Fibroblast of skin of right biceps (primary cell): ENCODE data around the gene OR10G3.
A peak's percentile ranks its signal among the peaks of the same experiment; 100 is the strongest.

ENCODE experiments used
- DNase-seq: peaks from one replicate; pipeline ENCODE4 v3.0.0-alpha.2; 2013

Gene OR10G3

DNA sequence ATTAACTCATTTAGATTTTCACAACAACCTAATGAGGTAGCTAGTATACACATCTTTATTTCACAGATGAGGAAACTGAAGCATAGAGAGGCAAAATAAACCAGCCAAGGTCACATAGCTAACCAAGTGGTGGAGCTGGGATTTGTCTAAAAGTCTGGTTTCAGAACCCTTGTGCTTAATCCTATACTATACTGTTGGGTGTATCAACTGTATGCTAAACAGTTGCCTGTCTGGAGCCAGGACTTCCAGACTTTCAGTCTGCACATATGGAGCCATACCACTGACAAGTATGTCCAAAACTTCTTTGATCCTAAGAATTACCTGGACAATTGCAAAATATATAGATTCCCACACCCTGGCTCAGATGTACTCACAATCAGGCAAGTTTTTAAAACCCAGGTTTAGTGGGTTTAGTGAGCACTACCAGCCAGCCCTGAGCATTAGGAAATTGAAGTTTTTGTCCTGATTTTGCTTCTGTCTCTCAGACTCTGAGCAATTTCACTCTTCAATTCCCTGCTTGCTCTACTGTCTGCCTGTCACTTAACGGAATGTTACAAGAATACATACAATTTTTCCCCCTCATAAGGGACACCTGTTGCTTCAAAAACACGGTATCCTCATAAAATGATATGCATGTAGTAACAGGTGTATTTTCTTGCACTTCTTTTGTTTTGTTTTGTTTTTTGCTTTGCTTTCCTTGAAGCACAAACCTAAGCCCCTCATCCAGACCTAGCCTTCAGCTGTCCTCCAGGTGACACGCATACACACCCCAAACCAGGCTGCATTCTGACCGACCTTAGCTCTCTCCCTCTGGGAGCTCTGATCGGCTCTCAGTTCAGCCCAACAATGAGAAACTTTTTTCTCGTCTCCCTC lies 44.1 kb downstream of the OR10G3 start:
- no peak for DNase-seq

DNA sequence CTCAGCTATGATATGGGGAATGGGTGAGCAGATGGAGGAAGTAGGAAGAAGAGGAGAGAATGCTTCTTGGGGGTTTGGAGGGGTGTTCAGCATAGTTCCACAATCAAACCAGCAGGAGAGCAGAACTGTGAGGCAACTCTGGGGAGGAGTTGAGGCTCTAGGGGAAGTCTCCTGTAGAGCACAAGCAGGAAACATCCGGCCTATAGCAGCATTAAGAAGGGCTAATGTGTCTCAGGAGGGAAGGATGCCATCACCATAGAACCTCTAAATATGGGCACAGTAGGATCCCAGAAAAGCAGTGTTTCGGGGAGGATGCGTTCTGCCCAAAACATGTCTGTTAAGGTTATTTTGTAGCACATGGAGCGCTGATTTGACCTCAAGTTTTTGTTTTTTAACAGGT lies 45.3 kb downstream of the OR10G3 start:
- no peak for DNase-seq

DNA sequence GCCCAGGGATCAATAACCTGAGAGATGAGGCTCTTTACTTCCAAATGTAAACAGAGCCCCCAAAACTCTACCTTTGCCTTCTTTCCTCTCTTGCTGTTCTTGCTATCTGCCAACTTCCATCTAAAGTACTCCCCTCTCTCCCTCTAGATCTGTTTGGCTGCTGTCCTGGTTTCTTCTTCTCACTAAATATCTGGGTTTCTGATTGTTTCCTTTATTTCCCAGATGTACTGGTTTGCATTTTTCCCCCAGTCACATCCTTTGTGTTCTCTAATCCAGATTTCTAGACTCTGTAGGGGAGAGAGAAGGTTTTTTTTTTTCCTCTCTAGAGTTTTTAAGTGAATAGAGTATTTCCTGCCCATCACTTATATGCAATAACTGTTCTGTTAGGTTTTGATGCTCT lies 46.6 kb downstream of the OR10G3 start:
- no peak for DNase-seq

DNA sequence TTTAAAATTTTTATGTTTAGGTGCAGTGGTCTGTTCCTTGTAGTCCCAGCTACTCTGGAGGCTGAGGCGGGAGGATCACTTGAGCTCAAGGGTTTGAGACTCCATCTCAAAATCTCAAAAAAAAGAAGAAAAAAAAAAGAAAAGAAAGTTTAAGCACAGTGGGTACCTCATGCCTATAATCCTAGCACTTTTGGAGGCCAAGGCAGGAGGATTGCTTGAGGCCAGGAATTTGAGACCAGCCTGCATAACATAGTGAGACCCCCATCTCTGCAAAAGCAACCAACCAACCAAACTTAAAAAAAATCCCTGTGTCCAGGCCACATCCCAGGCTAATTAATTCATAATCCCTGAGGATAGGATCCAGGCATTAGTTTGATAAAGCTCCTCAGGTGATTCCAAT lies 50.4 kb downstream of the OR10G3 start:
- DNase-seq, result no peak

DNA sequence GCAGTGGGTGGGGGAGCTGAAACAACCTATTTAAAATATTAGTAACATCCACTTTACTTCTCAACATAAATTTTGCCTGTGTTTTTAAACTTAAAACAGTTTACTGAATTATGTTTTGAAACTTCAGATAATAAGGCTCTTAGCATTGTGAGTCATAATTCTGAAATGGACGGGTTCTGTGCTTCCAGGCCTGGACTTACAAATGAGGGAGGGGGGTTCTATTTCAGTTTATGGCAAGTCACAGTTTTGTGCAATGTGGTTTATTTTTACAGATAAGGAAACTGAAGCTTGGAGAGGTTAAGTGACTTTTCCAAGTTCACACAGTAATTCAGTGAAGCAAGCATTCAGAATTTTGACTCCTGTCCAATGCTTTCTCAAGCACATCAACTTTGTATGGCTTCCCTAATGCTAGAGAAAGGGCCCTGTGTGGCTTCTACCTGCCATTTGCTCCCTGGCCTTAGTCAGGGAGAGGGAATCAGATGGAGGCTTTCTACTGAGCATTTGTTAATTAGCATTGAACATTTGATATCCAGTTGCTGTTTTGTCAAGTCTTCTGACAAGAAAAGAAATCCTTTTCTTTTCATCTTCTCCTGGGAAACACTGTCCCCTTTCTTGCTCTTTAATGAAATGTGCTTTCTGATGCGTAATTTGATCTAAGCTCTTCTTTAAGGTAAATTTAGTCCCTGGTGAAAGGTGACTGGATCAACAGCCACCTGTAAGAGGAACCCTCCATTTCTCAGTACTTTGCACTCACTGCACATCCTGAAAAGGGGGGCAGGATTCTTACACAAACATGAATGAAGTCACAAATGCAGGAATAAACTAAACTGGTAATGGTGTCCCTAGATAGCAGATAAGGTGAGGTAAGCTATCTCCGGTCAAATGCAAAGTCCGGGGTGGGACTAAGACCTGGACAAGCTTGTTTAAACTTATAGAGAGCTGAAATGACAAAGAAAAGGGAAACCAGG lies 51.2 kb downstream of the OR10G3 start:
- no peak for DNase-seq

DNA sequence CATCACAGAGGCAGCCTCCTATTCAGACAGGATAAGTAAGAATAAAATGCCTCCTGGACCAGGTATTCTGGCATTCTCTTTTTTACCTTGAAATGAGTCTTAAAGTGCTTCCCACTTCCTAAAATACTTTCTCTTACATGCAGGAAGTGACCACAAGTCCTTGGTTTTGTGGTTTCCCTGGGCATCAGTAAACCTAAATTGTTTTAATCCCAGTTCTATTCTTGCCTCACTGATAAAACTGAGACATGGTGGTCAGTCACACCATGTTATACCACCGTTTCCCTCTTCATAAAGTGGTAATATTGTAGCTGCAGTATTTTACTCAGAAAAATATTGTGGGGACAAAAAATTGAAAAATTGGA lies 52.6 kb downstream of the OR10G3 start:
- DNase-seq, result no peak

DNA sequence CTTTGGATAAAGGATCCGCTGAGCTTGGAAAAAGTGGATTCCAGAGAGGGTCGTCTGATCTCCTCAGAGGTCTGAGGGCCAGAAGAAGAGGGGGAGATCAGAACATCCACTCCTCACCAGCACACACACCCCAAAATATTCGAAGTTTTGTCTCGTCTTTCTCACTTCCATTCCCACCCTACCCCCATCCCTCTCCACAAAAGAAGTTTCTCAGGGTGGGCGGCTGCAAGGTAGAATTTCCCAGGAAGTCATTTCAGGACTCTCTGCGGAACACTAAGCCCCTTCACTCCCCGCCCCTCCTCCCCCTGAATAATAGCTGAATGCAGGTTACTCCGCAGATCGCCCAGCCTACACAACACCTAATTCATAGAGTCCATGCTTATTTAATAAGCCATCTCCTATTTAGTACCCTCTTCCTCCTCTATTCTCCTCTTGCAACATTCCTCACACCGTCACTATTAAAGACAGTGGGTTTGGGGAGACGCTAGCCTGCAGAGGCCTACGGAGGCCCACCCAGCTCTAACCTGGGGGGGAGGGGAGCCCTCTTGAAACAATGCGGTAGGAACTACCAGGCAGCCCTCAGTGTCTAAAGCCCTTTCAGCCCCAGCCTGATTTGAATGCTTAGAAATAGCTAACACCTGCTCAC lies 53.1 kb downstream of the OR10G3 start:
- no peak for DNase-seq

DNA sequence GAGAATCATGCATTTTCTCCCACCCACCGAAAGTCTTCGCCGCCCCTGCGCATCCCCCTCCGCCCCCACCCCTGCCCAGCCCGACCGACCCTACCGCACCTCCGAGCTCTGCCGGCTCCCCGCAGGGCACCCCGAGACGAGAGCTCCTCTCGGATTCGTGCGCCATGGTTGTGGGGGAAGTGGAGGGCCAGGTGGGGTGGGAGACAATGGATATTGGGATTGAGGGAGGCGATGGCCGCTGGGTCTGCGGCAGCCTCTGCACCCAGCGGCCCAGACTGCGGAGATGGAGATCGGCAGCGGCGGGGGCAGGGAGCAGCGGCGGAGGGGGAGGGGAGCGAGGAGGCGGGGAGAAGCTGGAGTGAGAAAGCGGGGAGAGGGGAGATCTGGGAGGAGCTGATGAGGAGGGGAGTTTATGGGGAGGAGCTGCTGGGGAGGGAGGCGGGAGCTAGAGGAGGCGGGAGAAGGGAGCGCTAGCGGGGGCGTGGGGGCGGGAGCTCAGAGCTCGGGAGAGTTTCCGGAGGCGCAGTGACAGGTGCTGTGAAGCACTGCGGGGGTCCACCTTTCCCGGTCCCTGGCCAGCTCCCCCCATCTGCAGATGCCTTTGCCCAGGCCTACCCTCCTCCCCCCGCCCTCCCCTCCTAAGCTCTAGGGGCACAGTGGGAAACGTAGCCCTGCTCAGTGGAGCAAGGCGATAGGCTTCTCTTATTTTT lies 53.8 kb downstream of the OR10G3 start, which contains the start of gene SALL2:
TSS of gene SALL2 (minus strand) at position 385 of the 710 bp plus-strand sequence. CDS start at position 166, 219 bp downstream.
- DNase-seq, result peak; percentile 72

DNA sequence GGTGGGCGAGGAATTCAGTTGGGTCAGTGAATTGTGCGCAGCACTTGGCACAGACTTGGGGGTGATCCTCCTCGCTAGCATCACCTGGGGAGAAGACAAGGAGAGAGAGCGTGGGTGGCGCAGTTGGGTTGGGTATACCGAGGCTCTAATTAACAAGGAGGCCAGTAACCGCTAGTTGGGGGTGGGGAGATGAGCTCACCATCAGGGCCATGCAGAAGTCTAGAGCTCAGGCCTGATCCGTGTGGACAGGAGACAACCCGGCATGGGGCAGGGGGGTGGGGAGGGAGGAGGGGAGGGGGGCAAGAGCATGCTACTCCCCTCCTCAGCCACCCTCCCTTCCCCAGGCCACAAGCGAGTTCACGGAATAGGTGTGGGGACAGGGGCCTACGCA lies 54.3 kb downstream of the OR10G3 start:
- DNase-seq, result peak; percentile 36

DNA sequence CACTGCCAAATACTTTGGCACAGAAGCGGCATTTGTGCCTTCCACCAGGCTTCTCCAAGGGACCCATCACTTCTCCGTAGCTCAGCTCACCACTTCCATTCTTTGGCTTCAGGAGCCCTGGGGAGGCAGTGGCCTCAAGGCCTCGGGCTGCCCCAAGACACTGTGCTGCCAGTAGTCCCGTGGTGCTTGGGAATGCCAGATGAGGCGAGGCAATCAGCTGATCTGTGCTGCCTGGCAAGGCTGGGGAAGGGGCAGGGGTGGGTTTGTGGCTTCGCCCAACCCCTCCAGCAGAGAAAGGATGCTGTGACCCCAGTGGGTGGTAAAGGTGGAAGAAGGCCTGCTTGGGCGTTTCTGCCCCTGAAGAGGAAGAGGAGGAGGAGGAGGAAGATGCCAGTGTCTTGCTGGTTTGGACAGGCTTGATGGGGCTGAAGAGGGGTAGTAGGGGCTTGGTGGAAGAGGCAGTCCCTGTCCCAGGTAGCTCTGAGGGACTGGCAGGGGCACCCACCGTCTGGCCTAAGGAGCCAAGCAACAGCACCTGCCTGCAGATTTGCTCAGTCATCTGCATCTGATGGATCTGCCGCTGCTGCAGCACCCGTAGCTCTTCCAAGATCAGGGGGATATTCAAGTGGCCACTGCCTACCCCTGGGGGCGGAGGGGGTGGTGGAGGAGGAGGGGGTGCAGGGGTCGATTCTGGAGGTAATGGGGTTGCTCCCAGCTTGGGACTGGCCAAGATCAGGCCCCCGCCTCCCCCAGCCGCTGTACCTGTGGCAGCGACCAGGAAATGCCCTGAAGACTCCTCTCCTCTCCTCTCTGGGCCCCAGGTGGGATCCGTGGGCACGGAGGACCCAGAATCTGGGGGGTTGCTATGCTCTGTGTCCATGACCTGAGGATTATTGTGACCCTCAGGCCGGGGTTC lies 55.0 kb downstream of the OR10G3 start:
- no peak for DNase-seq

DNA sequence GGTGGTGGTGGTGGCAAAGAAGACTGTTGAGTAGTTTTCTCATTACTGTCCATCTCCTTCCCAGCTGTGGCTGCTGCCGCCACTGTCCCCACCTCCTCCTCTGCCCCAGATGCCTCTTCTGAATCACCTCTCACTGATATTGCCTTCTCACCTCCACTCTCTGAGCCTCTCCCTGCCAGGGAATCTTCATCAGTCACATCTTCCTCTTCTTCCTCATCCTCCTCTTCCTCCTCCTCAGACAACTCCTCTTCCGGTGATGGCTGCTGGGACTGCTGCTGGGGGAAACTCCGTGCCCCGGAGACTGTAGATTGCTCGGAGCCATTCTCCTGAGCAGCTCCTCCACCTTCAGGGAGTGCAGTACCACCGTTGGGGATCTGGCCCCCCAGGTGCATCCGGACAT lies 56.7 kb downstream of the OR10G3 start:
- DNase-seq, result no peak

DNA sequence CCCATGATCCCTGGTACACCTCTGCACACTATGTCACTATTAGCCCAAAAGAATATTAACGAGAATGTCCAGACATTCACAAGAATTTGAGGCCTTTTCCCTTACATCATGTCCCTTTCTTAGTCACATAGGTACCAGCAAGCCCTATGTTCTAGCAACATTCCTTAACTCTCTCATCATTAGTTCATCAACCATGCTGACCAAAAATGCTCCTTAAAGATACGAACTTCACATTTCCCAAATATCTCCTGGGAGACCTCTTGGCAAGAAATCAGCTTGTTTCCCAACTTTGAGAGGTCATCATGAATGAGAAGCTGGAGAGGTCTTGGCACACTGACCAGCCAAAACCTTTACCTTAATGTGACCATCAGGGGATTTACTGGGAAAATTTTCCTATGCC lies 58.4 kb downstream of the OR10G3 start:
- peak; percentile 74 for DNase-seq

DNA sequence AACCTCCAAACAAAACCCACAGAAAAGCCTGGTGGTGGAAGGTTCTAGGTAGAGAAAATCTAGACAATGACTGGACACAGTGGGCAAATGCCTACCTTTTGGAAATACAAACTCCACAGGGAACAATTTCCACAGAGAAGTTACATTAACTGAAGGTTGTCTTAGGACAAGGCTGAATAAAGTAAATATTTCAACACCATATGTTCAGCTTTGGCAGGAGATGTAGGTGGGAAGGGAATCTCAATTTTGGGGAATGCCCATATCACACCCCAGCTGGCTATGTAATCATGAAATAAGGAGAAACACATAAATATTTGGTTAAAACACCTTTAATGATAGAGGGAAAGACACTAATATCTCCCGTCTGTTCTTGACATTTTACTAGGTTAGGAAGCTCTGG lies 59.1 kb downstream of the OR10G3 start:
- no peak for DNase-seq

DNA sequence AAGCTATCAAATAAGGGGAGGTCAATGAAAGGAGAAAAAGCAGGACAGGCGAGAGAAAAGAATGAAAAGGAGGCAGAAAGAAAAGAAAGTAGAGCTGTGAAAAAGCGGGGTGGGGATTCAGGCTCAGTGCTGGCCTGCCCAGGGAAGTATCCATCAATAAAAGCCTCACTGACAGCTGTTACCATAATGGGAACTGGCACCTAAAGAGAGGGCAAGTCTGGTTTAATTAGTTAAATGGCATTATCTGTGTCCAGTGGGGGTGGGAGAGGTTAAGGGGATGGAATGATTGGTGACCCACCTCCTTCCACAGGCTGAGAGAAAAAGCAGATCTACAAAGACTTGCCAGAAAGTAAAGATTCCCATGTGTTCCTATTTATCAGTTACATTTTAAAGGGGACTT lies 61.2 kb downstream of the OR10G3 start:
- no peak for DNase-seq
